H1 (cell line): ENCODE measurements around the gene PCBP1. TPM values are rescaled to one million over a fixed set of nuclear protein-coding genes. Genes with fewer than 3 reads are reported as not detected.

Source experiments
- CTCF ChIA-PET: fragments of 300-600 bp; sonication (Branson Sonifier 250); formaldehyde crosslinking; loops from one replicate; lab custom pipeline; 2021; ENCODE audit not compliant: partially characterized antibody; lab: Charles Lee
- POLR2A ChIA-PET: fragments of 300-600 bp; sonication (Branson Sonifier 250); formaldehyde crosslinking; loops from one replicate; lab custom pipeline; 2021; ENCODE audit warnings: inconsistent platforms; ENCODE audit not compliant: partially characterized antibody; lab: Charles Lee
- DNase-seq, 2 experiments: peaks; one replicate each; pipeline versions ENCODE4 v3.0.0 to v3.0.0-alpha.2; 2010 to 2022; ENCODE audit warnings: low spot score in 2 of 2, low read depth in 1 of 2, mixed read lengths in 1 of 2
- FAIRE-seq: peaks from 2 replicates; lab custom pipeline; 2011; peaks lifted over from hg19 to GRCh38; lab: Jason Lieb, UNC
- H2AFZ ChIP-seq: 2 replicates; pipeline ENCODE4 v1.8.1; 2012; ENCODE audit warnings: low read length, inconsistent platforms
- H2AK5ac ChIP-seq: 2 replicates; pipeline ENCODE4 v1.6.1; 2013; ENCODE audit warnings: low read depth, low read length
- H2BK120ac ChIP-seq: replicated peaks from 2 replicates; pipeline ENCODE3; 2013; ENCODE audit warnings: low read depth, low read length, inconsistent platforms
- H2BK12ac ChIP-seq: 2 replicates; pipeline ENCODE4 v1.6.1; 2013; ENCODE audit warnings: low read depth, low read length
- H2BK15ac ChIP-seq: 2 replicates; pipeline ENCODE4 v1.6.1; 2013; ENCODE audit warnings: low read length
- H2BK20ac ChIP-seq: 2 replicates; pipeline ENCODE4 v1.6.1; 2013; ENCODE audit warnings: low read length
- H2BK5ac ChIP-seq: 2 replicates; pipeline ENCODE4 v1.6.1; 2013; ENCODE audit warnings: low read depth, low read length
- H3K14ac ChIP-seq: 2 replicates; pipeline ENCODE4 v1.6.1; 2013; ENCODE audit warnings: inconsistent platforms; ENCODE audit not compliant: insufficient read length
- H3K18ac ChIP-seq: 2 replicates; pipeline ENCODE4 v1.6.1; 2013; ENCODE audit warnings: low read length; ENCODE audit errors: extremely low read depth
- H3K23ac ChIP-seq: 2 replicates; pipeline ENCODE4 v1.6.1; 2013; ENCODE audit warnings: inconsistent platforms; ENCODE audit not compliant: insufficient read length
- H3K23me2 ChIP-seq: 2 replicates; pipeline ENCODE4 v1.6.1; 2013; ENCODE audit warnings: low read depth, low read length
- H3K27ac ChIP-seq: 2 replicates; pipeline ENCODE4 v1.6.1; 2011; ENCODE audit warnings: low read depth, low read length, inconsistent platforms
- H3K27me3 ChIP-seq, 4 experiments: replicated peaks in 1 of 4; 1 replicate in 1 of 4; 2 replicates in 3 of 4; pipeline versions ENCODE4 v1.6.1 to v1.8.1; 2011 to 2013; ENCODE audit warnings: low read length in 3 of 4, mild to moderate bottlenecking in 3 of 4, inconsistent platforms in 2 of 4, mixed read lengths in 2 of 4, moderate library complexity in 1 of 4; ENCODE audit not compliant: control insufficient read depth in 3 of 4, insufficient read depth in 3 of 4; ENCODE audit errors: extremely low read depth in 1 of 4
- H3K36me3 ChIP-seq, 4 experiments: 2 replicates each; pipeline versions ENCODE4 v1.6.1 to v1.8.1; 2011 to 2013; ENCODE audit warnings: mild to moderate bottlenecking in 4 of 4, low read length in 3 of 4, moderate library complexity in 2 of 4, control low read depth in 1 of 4, inconsistent platforms in 1 of 4; ENCODE audit not compliant: insufficient read depth in 4 of 4, control insufficient read depth in 2 of 4
- H3K4ac ChIP-seq: replicated peaks from 2 replicates; pipeline ENCODE3; 2013; ENCODE audit warnings: low read length, low read depth, mixed read lengths, inconsistent platforms; ENCODE audit not compliant: insufficient read length
- H3K4me1 ChIP-seq, 4 experiments: replicated peaks in 1 of 4; 1 replicate in 1 of 4; 2 replicates in 3 of 4; pipeline versions ENCODE4 v1.6.1 to v1.8.1; 2011 to 2013; ENCODE audit warnings: low read length in 3 of 4, inconsistent platforms in 2 of 4, mixed read lengths in 1 of 4; ENCODE audit not compliant: insufficient read depth in 4 of 4, control insufficient read depth in 3 of 4
- H3K4me2 ChIP-seq, 2 experiments: 2 replicates each; pipeline versions ENCODE4 v1.6.1 to v1.8.1; 2011 to 2013; ENCODE audit warnings: low read depth in 2 of 2, low read length in 2 of 2, control low read depth in 1 of 2, inconsistent platforms in 1 of 2, mild to moderate bottlenecking in 1 of 2; ENCODE audit not compliant: insufficient read depth in 1 of 2
- H3K4me3 ChIP-seq, 4 experiments: fragments of 200-600, 300-600 bp in 1 of 4; sonication (generic), shearing (Covaris generic), sonication (Bioruptor Twin) in 1 of 4; 2 replicates each; pipeline versions ENCODE4 v1.5.1 to v1.8.1; 2011 to 2016; ENCODE audit warnings: low read length in 4 of 4, low read depth in 3 of 4, control low read depth in 2 of 4, inconsistent platforms in 2 of 4, mild to moderate bottlenecking in 2 of 4, mixed read lengths in 1 of 4, moderate library complexity in 1 of 4; ENCODE audit not compliant: insufficient read depth in 2 of 4; ENCODE audit errors: extremely low read depth in 1 of 4
- H3K56ac ChIP-seq: replicated peaks from 2 replicates; pipeline ENCODE3; 2013; ENCODE audit warnings: low read depth, mild to moderate bottlenecking, mixed read lengths, low read length, inconsistent platforms; ENCODE audit not compliant: insufficient read length
- H3K79me1 ChIP-seq: 2 replicates; pipeline ENCODE4 v1.6.1; 2013; ENCODE audit warnings: low read depth, low read length, control low read depth
- H3K79me2 ChIP-seq, 2 experiments: 2 replicates each; pipeline versions ENCODE4 v1.6.1 to v1.8.1; 2012 to 2013; ENCODE audit warnings: low read length in 2 of 2, mild to moderate bottlenecking in 2 of 2, inconsistent platforms in 1 of 2; ENCODE audit not compliant: insufficient read depth in 2 of 2, control insufficient read depth in 1 of 2
- H3K9ac ChIP-seq, 4 experiments: replicated peaks in 1 of 4; 1 replicate in 1 of 4; 2 replicates in 3 of 4; pipeline versions ENCODE4 v1.6.1 to v1.8.1; 2011 to 2013; ENCODE audit warnings: low read depth in 3 of 4, low read length in 3 of 4, control low read depth in 2 of 4, mild to moderate bottlenecking in 2 of 4, moderate library complexity in 2 of 4, inconsistent platforms in 1 of 4; ENCODE audit errors: extremely low read depth in 1 of 4
- H3K9me3 ChIP-seq, 2 experiments: 2 replicates each; pipeline versions ENCODE4 v1.6.1 to v1.8.1; 2012 to 2013; ENCODE audit warnings: mild to moderate bottlenecking in 2 of 2, moderate library complexity in 2 of 2, control low read depth in 1 of 2, inconsistent platforms in 1 of 2, low read depth in 1 of 2, low read length in 1 of 2, mixed read lengths in 1 of 2; ENCODE audit not compliant: insufficient read depth in 2 of 2
- H4K20me1 ChIP-seq, 2 experiments: replicated peaks in 1 of 2; 2 replicates each; pipeline versions ENCODE3 to v1.8.1; 2011 to 2013; ENCODE audit warnings: inconsistent platforms in 2 of 2, low read length in 2 of 2, mild to moderate bottlenecking in 1 of 2; ENCODE audit not compliant: insufficient read depth in 2 of 2, control insufficient read depth in 1 of 2
- H4K5ac ChIP-seq: 2 replicates; pipeline ENCODE4 v1.6.1; 2013; ENCODE audit warnings: low read length, low read depth, mixed read lengths, inconsistent platforms; ENCODE audit not compliant: insufficient read length
- H4K8ac ChIP-seq: 2 replicates; pipeline ENCODE4 v1.8.0; 2013; ENCODE audit warnings: mild to moderate bottlenecking, moderate library complexity, low read length, inconsistent platforms; ENCODE audit not compliant: insufficient read depth; ENCODE audit errors: extremely low read depth
- H4K91ac ChIP-seq: replicated peaks from 2 replicates; pipeline ENCODE3; 2013; ENCODE audit warnings: low read length, mixed read lengths, inconsistent platforms; ENCODE audit not compliant: insufficient read length
- HDAC2 ChIP-seq, 2 experiments: fragments of 300-600 bp in 1 of 2; sonication (generic) in 1 of 2; IDR thresholded peaks; 2 replicates each; pipeline ENCODE4 v1.6.1; 2011 to 2012; ENCODE audit warnings: low read depth in 2 of 2, low read length in 2 of 2, mild to moderate bottlenecking in 2 of 2, moderate library complexity in 2 of 2, borderline replicate concordance in 1 of 2, inconsistent platforms in 1 of 2
- TAF1 ChIP-seq: IDR thresholded peaks from 2 replicates; pipeline ENCODE4 v1.6.1; 2011; ENCODE audit warnings: mild to moderate bottlenecking, low read depth, low read length
- WGBS, 2 experiments: shearing (Covaris generic) in 1 of 2; methylation state at CpG; one replicate each; pipeline versions ENCODE4 v1.1.6 to v1.1.7; 2013 to 2015; ENCODE audit warnings: low lambda C conversion rate in 2 of 2, mixed read lengths in 2 of 2, inconsistent platforms in 1 of 2, low coverage in 1 of 2, missing lambda C conversion rate in 1 of 2; ENCODE audit not compliant: insufficient replicate concordance in 2 of 2, insufficient coverage in 1 of 2, insufficient read length in 1 of 2; ENCODE audit errors: extremely low coverage in 1 of 2, missing lambda C conversion rate in 1 of 2; 5-methylcytosine and 5-hydroxymethylcytosine counted together
- polyA plus RNA-seq, 7 experiments: library from polyadenylated mRNA; depleted of rRNA in 3 of 7; stranded (reverse) in 5 of 7; unstranded in 2 of 7; fragments of >200 nt in 5 of 7; fragments of 200-250 nt in 2 of 7; gene quantifications; 1 replicate in 5 of 7; 2 replicates in 1 of 7; 4 replicates in 1 of 7; pipeline versions ENCODE4 v1.2.1 to v1.2.3, GENCODE V29; 2011 to 2013; ENCODE audit warnings: missing spikeins in 2 of 7, mixed read lengths in 2 of 7
- total RNA-seq: library from RNA; stranded (reverse); fragmentation: NEBNext Ultra II Directional; extraction: Animal tissue kit (Norgen Biotek cat#: 25700); gene quantifications from 2 replicates; pipeline ENCODE4 v1.2.1, GENCODE V29; 2021

PCBP1 gene
- total and polyA plus RNA-seq, 2 of the 8 experiments (the other 6 are each of a cell fraction or from before 2014, with no cell fraction given): 279 to 493 TPM

GRCh38 chr2:70091364-70091763 is 4.1 kb downstream of the PCBP1 start:
- no peak overlapping the region for H4K8ac ChIP-seq
- no peak overlapping the region for H2AFZ ChIP-seq
- WGBS, 2 experiments: 86% methylated on average over 2 of the region's 2 CpGs; no CpG with 5 or more reads in 1 of the 2 experiments
- CTCF ChIA-PET: interaction anchor here (1.0 to 1.7 kb wide), 6 partner anchors 12 to 51 kb away, joined by 3 read pairs; no protein-coding TSS in a partner anchor
- H3K79me2 ChIP-seq: peaks cover 7 to 20% of the 10 kb centered on the region in 2 experiments
- H3K9ac ChIP-seq: no peak overlapping the region
- H3K23ac ChIP-seq: no peak overlapping the region
- H2AK5ac ChIP-seq: no peak overlapping the region
- peaks cover 5% of the 10 kb centered on the region for H3K23me2 ChIP-seq
- no peaks in the 10 kb centered on the region for H3K27me3 ChIP-seq
- no peak overlapping the region for H2BK120ac ChIP-seq
- H3K14ac ChIP-seq: no peak overlapping the region
- no peak overlapping the region for H4K5ac ChIP-seq
- no peak overlapping the region; the same call in 1 of the 2 replicates for H2BK20ac ChIP-seq
- no peak overlapping the region for H2BK15ac ChIP-seq
- no peak for DNase-seq
- FAIRE-seq: no peak
- peaks cover 1 to 2% of the 10 kb centered on the region in 2 experiments for H4K20me1 ChIP-seq
- H3K4ac ChIP-seq: no peak overlapping the region
- no peaks in the 10 kb centered on the region for H3K79me1 ChIP-seq
- no peak overlapping the region for H3K27ac ChIP-seq
- POLR2A ChIA-PET: interaction anchor here (1.6 to 32.2 kb wide), 3 partner anchors 9 to 177 kb away, joined by 4 to 1553 read pairs (median 6); partner anchors contain the start of gene MXD1
- H3K36me3 ChIP-seq: peaks cover 0 to 14% (median 3%) of the 10 kb centered on the region in 4 experiments; a peak in 4 of 8 replicates
- no peak overlapping the region for H3K56ac ChIP-seq
- no peak overlapping the region for H3K4me3 ChIP-seq
- no peak overlapping the region for H2BK5ac ChIP-seq
- H2BK12ac ChIP-seq: no peak overlapping the region
- no peaks in the 10 kb centered on the region for H3K9me3 ChIP-seq
- peaks cover 0 to 8% (median 4%) of the 10 kb centered on the region in 4 experiments; a peak in 4 of 7 replicates for H3K4me1 ChIP-seq
- H4K91ac ChIP-seq: no peak overlapping the region
- no peak overlapping the region for H3K18ac ChIP-seq
- no peak overlapping the region for H3K4me2 ChIP-seq
- TF ChIP-seq HDAC2 (IDR thresholded peaks at IDR 0.05; ENCODE audit: borderline replicate concordance in 1 of 2, low read depth in 2 of 2, low read length in 2 of 2): no peak
- TF ChIP-seq TAF1: no peak
